ENCODE results near the gene MEF2C. TPM values are rescaled to one million over a fixed set of nuclear protein-coding genes. Genes with fewer than 3 reads are reported as not detected.

Gene MEF2C
- total and polyA plus RNA-seq, 2 experiments from 2014 or later = 0.97 to 1.6 TPM

DNA sequence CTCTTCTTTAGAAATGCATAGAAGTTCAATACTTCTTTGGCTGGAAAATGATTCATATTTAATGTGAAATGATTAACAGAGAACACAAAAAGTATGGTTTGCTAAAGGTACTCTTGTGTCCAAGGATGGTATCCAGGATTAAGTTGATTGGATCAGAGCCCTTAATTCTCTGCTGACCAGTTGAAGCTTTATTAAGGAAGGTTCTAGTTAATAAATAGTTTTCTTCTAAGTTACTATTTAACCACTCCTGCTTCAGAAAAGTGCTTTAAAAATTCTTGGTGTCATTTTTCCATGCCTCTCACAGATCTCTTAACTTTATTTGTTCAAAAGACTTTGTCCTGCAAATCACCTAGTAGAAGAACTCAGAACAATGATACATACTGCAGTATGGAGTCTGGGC is 134.3 kb downstream of the MEF2C start (continued):
- TF ChIP-seq EZH2 (IDR thresholded peaks at IDR 0.05; ENCODE audit: low read depth, unreplicated experiment) (no peak), NANOG (IDR thresholded peaks at IDR 0.05; ENCODE audit: borderline replicate concordance) (no peak), STAT1 (IDR thresholded peaks at IDR 0.05; ENCODE audit: unreplicated experiment) (no peak), POLR2AphosphoS5 (IDR thresholded peaks at IDR 0.05; ENCODE audit: low read depth) (no peak), EZH2phosphoT487 (IDR thresholded peaks at IDR 0.05; ENCODE audit: unreplicated experiment) (no peak), ZNF114 (CRISPR knock-in tag; IDR thresholded peaks at IDR 0.05) (no peak)
- TF ChIP-seq, protein P1, sequence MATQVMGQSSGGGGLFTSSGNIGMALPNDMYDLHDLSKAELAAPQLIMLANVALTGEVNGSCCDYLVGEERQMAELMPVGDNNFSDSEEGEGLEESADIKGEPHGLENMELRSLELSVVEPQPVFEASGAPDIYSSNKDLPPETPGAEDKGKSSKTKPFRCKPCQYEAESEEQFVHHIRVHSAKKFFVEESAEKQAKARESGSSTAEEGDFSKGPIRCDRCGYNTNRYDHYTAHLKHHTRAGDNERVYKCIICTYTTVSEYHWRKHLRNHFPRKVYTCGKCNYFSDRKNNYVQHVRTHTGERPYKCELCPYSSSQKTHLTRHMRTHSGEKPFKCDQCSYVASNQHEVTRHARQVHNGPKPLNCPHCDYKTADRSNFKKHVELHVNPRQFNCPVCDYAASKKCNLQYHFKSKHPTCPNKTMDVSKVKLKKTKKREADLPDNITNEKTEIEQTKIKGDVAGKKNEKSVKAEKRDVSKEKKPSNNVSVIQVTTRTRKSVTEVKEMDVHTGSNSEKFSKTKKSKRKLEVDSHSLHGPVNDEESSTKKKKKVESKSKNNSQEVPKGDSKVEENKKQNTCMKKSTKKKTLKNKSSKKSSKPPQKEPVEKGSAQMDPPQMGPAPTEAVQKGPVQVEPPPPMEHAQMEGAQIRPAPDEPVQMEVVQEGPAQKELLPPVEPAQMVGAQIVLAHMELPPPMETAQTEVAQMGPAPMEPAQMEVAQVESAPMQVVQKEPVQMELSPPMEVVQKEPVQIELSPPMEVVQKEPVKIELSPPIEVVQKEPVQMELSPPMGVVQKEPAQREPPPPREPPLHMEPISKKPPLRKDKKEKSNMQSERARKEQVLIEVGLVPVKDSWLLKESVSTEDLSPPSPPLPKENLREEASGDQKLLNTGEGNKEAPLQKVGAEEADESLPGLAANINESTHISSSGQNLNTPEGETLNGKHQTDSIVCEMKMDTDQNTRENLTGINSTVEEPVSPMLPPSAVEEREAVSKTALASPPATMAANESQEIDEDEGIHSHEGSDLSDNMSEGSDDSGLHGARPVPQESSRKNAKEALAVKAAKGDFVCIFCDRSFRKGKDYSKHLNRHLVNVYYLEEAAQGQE (IDR thresholded peaks at IDR 0.05; ENCODE audit: unreplicated experiment) = no peak
- TF ChIP-seq, protein P2, sequence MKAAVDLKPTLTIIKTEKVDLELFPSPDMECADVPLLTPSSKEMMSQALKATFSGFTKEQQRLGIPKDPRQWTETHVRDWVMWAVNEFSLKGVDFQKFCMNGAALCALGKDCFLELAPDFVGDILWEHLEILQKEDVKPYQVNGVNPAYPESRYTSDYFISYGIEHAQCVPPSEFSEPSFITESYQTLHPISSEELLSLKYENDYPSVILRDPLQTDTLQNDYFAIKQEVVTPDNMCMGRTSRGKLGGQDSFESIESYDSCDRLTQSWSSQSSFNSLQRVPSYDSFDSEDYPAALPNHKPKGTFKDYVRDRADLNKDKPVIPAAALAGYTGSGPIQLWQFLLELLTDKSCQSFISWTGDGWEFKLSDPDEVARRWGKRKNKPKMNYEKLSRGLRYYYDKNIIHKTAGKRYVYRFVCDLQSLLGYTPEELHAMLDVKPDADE (IDR thresholded peaks at IDR 0.05) = no peak

DNA sequence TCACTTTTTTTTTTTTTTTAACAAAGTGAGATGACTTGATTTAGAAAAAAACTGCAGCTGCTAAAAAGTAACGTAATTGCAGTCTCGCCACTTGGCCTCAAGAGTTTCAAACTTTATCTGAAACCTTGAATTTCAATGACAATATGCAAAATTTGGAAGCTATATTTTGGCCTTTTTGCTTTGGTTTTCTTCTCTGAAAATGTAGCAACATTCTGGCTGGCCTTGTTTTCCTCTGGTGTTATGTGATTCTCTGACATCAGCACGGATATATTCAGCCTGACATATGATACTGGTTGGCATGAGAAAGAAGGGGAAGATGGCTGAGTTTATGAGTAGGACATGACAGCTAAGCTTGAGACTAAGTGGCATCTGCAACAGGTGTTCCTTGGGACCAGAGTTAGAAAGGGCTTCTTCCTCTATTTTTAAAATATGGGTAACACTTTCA is 136.5 kb downstream of the MEF2C start:
- no peaks in the 10 kb centered on the region for H3K36me3 ChIP-seq (ENCODE audit: insufficient read depth)

More for the DNA sequence above, 136.5 kb downstream of the MEF2C start:
- Histone ChIP-seq H4K20me1 (replicated peaks; ENCODE audit: insufficient read depth) (no peaks in the 10 kb centered on the region), H3K27ac (ENCODE audit: low read depth) (no peak overlapping the region), H2AFZ (no peak overlapping the region), H3K4me1 (ENCODE audit: insufficient read depth) (no peaks in the 10 kb centered on the region), H3K4me3 (no peak overlapping the region), H3F3A (replicated peaks; ENCODE audit: low read depth) (no peaks in the 10 kb centered on the region), H3K4me2 (no peak overlapping the region), H3K27me3 (ENCODE audit: insufficient read depth) (no peaks in the 10 kb centered on the region), H3K9me2 (ENCODE audit: insufficient read depth) (no peaks in the 10 kb centered on the region), H3K79me2 (replicated peaks; ENCODE audit: insufficient read depth) (no peaks in the 10 kb centered on the region)
- no peaks in the 10 kb centered on the region for H3K36me3 Mint-ChIP-seq (ENCODE audit: low read depth)
- no peak for DNase-seq (ENCODE audit: low spot score)
- no peak overlapping the region for H3K27ac Mint-ChIP-seq
- H3K4me1 Mint-ChIP-seq = peaks cover 2% of the 10 kb centered on the region; the same call in 1 of the 3 replicates
- TF ChIP-seq ZNF331 (CRISPR knock-in tag; IDR thresholded peaks at IDR 0.05; ENCODE audit: low read depth) = no peak
- TF ChIP-seq, protein P2 (IDR thresholded peaks at IDR 0.05) = no peak
- no peak for TF ChIP-seq NANOG (IDR thresholded peaks at IDR 0.05; ENCODE audit: borderline replicate concordance)
- TF ChIP-seq, protein P3, sequence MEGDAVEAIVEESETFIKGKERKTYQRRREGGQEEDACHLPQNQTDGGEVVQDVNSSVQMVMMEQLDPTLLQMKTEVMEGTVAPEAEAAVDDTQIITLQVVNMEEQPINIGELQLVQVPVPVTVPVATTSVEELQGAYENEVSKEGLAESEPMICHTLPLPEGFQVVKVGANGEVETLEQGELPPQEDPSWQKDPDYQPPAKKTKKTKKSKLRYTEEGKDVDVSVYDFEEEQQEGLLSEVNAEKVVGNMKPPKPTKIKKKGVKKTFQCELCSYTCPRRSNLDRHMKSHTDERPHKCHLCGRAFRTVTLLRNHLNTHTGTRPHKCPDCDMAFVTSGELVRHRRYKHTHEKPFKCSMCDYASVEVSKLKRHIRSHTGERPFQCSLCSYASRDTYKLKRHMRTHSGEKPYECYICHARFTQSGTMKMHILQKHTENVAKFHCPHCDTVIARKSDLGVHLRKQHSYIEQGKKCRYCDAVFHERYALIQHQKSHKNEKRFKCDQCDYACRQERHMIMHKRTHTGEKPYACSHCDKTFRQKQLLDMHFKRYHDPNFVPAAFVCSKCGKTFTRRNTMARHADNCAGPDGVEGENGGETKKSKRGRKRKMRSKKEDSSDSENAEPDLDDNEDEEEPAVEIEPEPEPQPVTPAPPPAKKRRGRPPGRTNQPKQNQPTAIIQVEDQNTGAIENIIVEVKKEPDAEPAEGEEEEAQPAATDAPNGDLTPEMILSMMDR (conservative IDR thresholded peaks at IDR 0.05; ENCODE audit: low read depth in 2 of 2) = no peak
- no peak for TF ChIP-seq STAT1 (IDR thresholded peaks at IDR 0.05; ENCODE audit: unreplicated experiment)
- TF ChIP-seq JUNB (IDR thresholded peaks at IDR 0.05; ENCODE audit: unreplicated experiment) = no peak
- TF ChIP-seq, protein P1 (IDR thresholded peaks at IDR 0.05; ENCODE audit: unreplicated experiment) = no peak
- TF ChIP-seq POLR2AphosphoS5 (IDR thresholded peaks at IDR 0.05; ENCODE audit: low read depth) = no peak
- no peak for TF ChIP-seq EZH2 (IDR thresholded peaks at IDR 0.05; ENCODE audit: low read depth, unreplicated experiment)
- TF ChIP-seq CREB1 (CRISPR knock-in tag; IDR thresholded peaks at IDR 0.05; ENCODE audit: low read depth) = no peak
- no peak overlapping the region for H3K4me3 Mint-ChIP-seq
- H3K9me3 Mint-ChIP-seq = no peaks in the 10 kb centered on the region
- no peaks in the 10 kb centered on the region for H3K27me3 Mint-ChIP-seq (ENCODE audit: insufficient read depth, low read depth, poor library complexity)
- ATAC-seq = no peak
